Vagina (tissue), 2 donors: ENCODE results near the gene TMEM39A. TPM values are rescaled to one million over a fixed set of nuclear protein-coding genes. Genes with fewer than 3 reads are reported as not detected.

Experiments
- DNase-seq, 2 donors: peaks; one replicate each; pipeline ENCODE4 v3.0.0-alpha.2; 2017; ENCODE audit errors: extremely low spot score in 2 of 2
- H3K27ac ChIP-seq: fragments of 200-600 bp; sonication (generic); one replicate; pipeline ENCODE4 v1.5.1; 2019
- H3K27me3 ChIP-seq: fragments of 200-600 bp; sonication (generic); one replicate; pipeline ENCODE4 v1.5.1; 2019
- H3K36me3 ChIP-seq, 2 donors: fragments of 200-600 bp; sonication (generic); one replicate each; pipeline ENCODE4 v1.5.1; 2017 to 2019
- H3K4me1 ChIP-seq: fragments of 200-600 bp; sonication (generic); one replicate; pipeline ENCODE4 v1.5.1; 2019
- H3K4me3 ChIP-seq, 2 donors: fragments of 200-600 bp; sonication (generic); 1 replicate in 1 of 2; 2 replicates in 1 of 2; pipeline ENCODE4 v1.5.1; 2016 to 2019
- H3K9me3 ChIP-seq: fragments of 200-600 bp; sonication (generic); one replicate; pipeline ENCODE4 v1.5.1; 2019
- POLR2A ChIP-seq, 2 donors: fragments of 450-650 bp; IDR thresholded peaks; one replicate each; pipeline ENCODE4 v1.6.1; 2017; ENCODE audit warnings: antibody characterized with exemption in 2 of 2, mild to moderate bottlenecking in 2 of 2, moderate library complexity in 2 of 2
- POLR2AphosphoS5 ChIP-seq, 2 donors: sonication (generic); formaldehyde crosslinking; IDR thresholded peaks; one replicate each; pipeline ENCODE4 v1.9.0; 2017; ENCODE audit warnings: antibody characterized with exemption in 2 of 2, mild to moderate bottlenecking in 2 of 2, low read depth in 1 of 2; ENCODE audit not compliant: insufficient read depth in 1 of 2
- intact Hi-C: fragments of 100-400 bp; cut with DNase I; formaldehyde crosslinking; loops from one replicate; pipeline ENCODE4 v1.15.1; 2023
- total RNA-seq: library from RNA; depleted of rRNA; stranded (reverse); fragments of >200 nt; gene quantifications from one replicate; pipeline ENCODE4 v1.2.3, GENCODE V29; 2016
- TF ChIP-seq, protein P1 (sequence below), 3 experiments: fragments of 450-650 bp in 2 of 3; fragments of 200-600 bp in 1 of 3; sonication (generic) in 1 of 3; IDR thresholded peaks; one replicate each; pipeline ENCODE4 v1.5.1; 2017 to 2019; ENCODE audit warnings: antibody characterized with exemption in 3 of 3, mild to moderate bottlenecking in 2 of 3, moderate library complexity in 2 of 3

Gene TMEM39A
- total RNA-seq, 1 donor from 2014 or later = 27.0 TPM

- H3K36me3 ChIP-seq = peaks cover 0 to 51% of the 10 kb centered on the region in 2 donors
- no peaks in the 10 kb centered on the region for H3K4me1 ChIP-seq
- intact Hi-C loops = no loop called here
Measured at GRCh38 chr3:119443179-119443578, 20.2 kb downstream of the TMEM39A start.

DNA sequence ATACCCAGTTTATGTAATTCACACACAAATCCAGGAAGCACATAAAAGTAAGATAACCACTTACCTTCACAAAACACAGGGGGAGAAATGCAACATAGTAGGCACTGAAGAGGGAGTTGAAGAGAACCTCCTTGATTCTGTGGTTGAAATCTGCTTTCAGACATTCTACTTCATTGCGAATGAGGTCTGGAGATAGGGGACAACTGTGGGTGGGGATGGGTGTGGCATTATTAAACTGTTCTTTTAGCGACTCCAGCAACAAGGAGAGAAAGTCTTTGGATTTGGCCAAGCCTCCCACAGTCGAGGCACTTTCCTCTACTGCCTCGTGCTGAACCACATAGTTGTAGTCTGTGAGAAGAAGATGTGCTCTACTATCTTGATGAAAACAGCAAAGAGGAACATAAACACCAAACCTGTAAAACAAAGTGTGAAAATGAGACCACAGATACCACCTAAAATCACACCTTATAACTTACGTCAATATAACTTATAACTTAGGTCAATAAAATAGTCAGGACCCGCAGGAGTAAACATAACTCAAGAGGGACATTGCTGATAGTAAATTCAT is 25.6 kb downstream of the TMEM39A start:
- Histone ChIP-seq H3K36me3 (peaks cover 9 to 75% of the 10 kb centered on the region in 2 donors), H3K27me3 (no peaks in the 10 kb centered on the region), H3K4me3 (no peak overlapping the region), H3K9me3 (no peaks in the 10 kb centered on the region), H3K27ac (no peak overlapping the region), H3K4me1 (no peaks in the 10 kb centered on the region)
- TF ChIP-seq POLR2A (IDR thresholded peaks at IDR 0.05) (no peak), POLR2AphosphoS5 (IDR thresholded peaks at IDR 0.05; ENCODE audit: insufficient read depth in 1 of 2, low read depth in 1 of 2) (no peak)
- TF ChIP-seq, protein P1, sequence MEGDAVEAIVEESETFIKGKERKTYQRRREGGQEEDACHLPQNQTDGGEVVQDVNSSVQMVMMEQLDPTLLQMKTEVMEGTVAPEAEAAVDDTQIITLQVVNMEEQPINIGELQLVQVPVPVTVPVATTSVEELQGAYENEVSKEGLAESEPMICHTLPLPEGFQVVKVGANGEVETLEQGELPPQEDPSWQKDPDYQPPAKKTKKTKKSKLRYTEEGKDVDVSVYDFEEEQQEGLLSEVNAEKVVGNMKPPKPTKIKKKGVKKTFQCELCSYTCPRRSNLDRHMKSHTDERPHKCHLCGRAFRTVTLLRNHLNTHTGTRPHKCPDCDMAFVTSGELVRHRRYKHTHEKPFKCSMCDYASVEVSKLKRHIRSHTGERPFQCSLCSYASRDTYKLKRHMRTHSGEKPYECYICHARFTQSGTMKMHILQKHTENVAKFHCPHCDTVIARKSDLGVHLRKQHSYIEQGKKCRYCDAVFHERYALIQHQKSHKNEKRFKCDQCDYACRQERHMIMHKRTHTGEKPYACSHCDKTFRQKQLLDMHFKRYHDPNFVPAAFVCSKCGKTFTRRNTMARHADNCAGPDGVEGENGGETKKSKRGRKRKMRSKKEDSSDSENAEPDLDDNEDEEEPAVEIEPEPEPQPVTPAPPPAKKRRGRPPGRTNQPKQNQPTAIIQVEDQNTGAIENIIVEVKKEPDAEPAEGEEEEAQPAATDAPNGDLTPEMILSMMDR (IDR thresholded peaks at IDR 0.05) = no peak
- no peak for DNase-seq
- intact Hi-C loops = no loop called here

More at GRCh38 chr3:119443179-119443578, 20.2 kb downstream of the TMEM39A start:
- H3K9me3 ChIP-seq = no peaks in the 10 kb centered on the region
- no peaks in the 10 kb centered on the region for H3K27me3 ChIP-seq
- no peak for TF ChIP-seq POLR2A (IDR thresholded peaks at IDR 0.05)
- TF ChIP-seq, protein P1 (IDR thresholded peaks at IDR 0.05) = no peak
- TF ChIP-seq POLR2AphosphoS5 (IDR thresholded peaks at IDR 0.05; ENCODE audit: insufficient read depth in 1 of 2, low read depth in 1 of 2) = no peak
- no peak for DNase-seq
- H3K27ac ChIP-seq = no peak overlapping the region
- no peak overlapping the region for H3K4me3 ChIP-seq

GRCh38 chr3:119436977-119437376 is 26.4 kb downstream of the TMEM39A start:
- H3K27me3 ChIP-seq = no peaks in the 10 kb centered on the region
- TF ChIP-seq POLR2AphosphoS5 (IDR thresholded peaks at IDR 0.05; ENCODE audit: insufficient read depth in 1 of 2, low read depth in 1 of 2) = no peak
- TF ChIP-seq, protein P1 (IDR thresholded peaks at IDR 0.05) = no peak
- no peak overlapping the region for H3K4me3 ChIP-seq
- no peaks in the 10 kb centered on the region for H3K9me3 ChIP-seq
- intact Hi-C loops = no loop called here
- H3K27ac ChIP-seq = no peak overlapping the region
- H3K36me3 ChIP-seq = peaks cover 11 to 74% of the 10 kb centered on the region in 2 donors
- no peaks in the 10 kb centered on the region for H3K4me1 ChIP-seq
- no peak for DNase-seq

GRCh38 chr3:119434703-119435102 is 28.7 kb downstream of the TMEM39A start:
- no peak overlapping the region for H3K27ac ChIP-seq
- no peak for DNase-seq
- peaks cover 14 to 83% of the 10 kb centered on the region in 2 donors for H3K36me3 ChIP-seq
- H3K9me3 ChIP-seq = no peaks in the 10 kb centered on the region
- TF ChIP-seq POLR2A (IDR thresholded peaks at IDR 0.05) = no peak
- H3K4me1 ChIP-seq = no peaks in the 10 kb centered on the region
- intact Hi-C loops = no loop called here
- no peak overlapping the region for H3K4me3 ChIP-seq
- no peaks in the 10 kb centered on the region for H3K27me3 ChIP-seq

- Histone ChIP-seq H3K9me3 (peaks cover 6% of the 10 kb centered on the region), H3K4me1 (no peaks in the 10 kb centered on the region), H3K36me3 (peaks cover 14 to 90% of the 10 kb centered on the region in 2 donors), H3K27me3 (no peaks in the 10 kb centered on the region), H3K27ac (no peak overlapping the region), H3K4me3 (no peak overlapping the region)
- DNase-seq = no peak
- intact Hi-C loops = no loop called here
- TF ChIP-seq POLR2A (IDR thresholded peaks at IDR 0.05) (no peak), POLR2AphosphoS5 (IDR thresholded peaks at IDR 0.05; ENCODE audit: insufficient read depth in 1 of 2, low read depth in 1 of 2) (no peak)
- TF ChIP-seq, protein P1 (IDR thresholded peaks at IDR 0.05) = no peak
Measured at GRCh38 chr3:119433613-119434325, 29.6 kb downstream of the TMEM39A start.
